Aorta (tissue), 5 donors: ENCODE data around the gene EPB41L1. TPM values are rescaled to one million over a fixed set of nuclear protein-coding genes. Genes with fewer than 3 reads are reported as not detected.

ENCODE experiments used
- ATAC-seq: fragments of 200-7000 bp; cut with Tn5 transposase; one replicate; pipeline ENCODE4 v1.9.1; 2022; ENCODE audit warnings: moderate library complexity; ENCODE audit not compliant: low FRiP score
- DNase-seq, 2 donors: peaks; one replicate each; pipeline ENCODE4 v3.0.0-alpha.2; 2020
- H3K27ac ChIP-seq, 2 donors: one replicate each; pipeline ENCODE4 v1.5.1; 2013; ENCODE audit warnings: low read length in 2 of 2, mild to moderate bottlenecking in 2 of 2, moderate library complexity in 2 of 2, control low read depth in 1 of 2, inconsistent platforms in 1 of 2, low read depth in 1 of 2
- H3K27me3 ChIP-seq, 2 donors: one replicate each; pipeline ENCODE4 v1.6.1; 2013; ENCODE audit warnings: control low read depth in 1 of 2, low read length in 1 of 2, mild to moderate bottlenecking in 1 of 2, moderate library complexity in 1 of 2; ENCODE audit not compliant: insufficient read depth in 2 of 2, control insufficient read depth in 1 of 2
- H3K36me3 ChIP-seq, 2 donors: one replicate each; pipeline ENCODE4 v1.6.1; 2013; ENCODE audit warnings: control low read depth in 1 of 2, low read length in 1 of 2, mild to moderate bottlenecking in 1 of 2; ENCODE audit not compliant: insufficient read depth in 2 of 2, control insufficient read depth in 1 of 2
- H3K4me1 ChIP-seq, 2 donors: one replicate each; pipeline ENCODE4 v1.6.1; 2013; ENCODE audit warnings: low read length in 2 of 2, control low read depth in 1 of 2, mild to moderate bottlenecking in 1 of 2, moderate library complexity in 1 of 2; ENCODE audit not compliant: insufficient read depth in 2 of 2, control insufficient read depth in 1 of 2
- H3K4me3 ChIP-seq, 2 donors: one replicate each; pipeline ENCODE4 v1.5.1; 2013; ENCODE audit warnings: low read length in 2 of 2, control low read depth in 1 of 2, mild to moderate bottlenecking in 1 of 2
- H3K9me3 ChIP-seq: one replicate; pipeline ENCODE4 v1.6.1; 2013; ENCODE audit warnings: mild to moderate bottlenecking, low read length; ENCODE audit not compliant: control insufficient read depth
- WGBS, 2 donors: extraction: QIAGEN DNeasy Blood & Tissue Kit; methylation state at CpG; one replicate each; pipeline ENCODE4 v1.1.7; 2013; 5-methylcytosine and 5-hydroxymethylcytosine counted together
- intact Hi-C, 2 donors: fragments of 100-400 bp; cut with DNase I; formaldehyde crosslinking; loops; one replicate each; pipeline versions ENCODE4 v1.14.2 to v1.15.0; 2022
- polyA plus RNA-seq, 2 donors: library from polyadenylated mRNA; stranded (reverse); fragments of 200-250 nt; gene quantifications; one replicate each; pipeline ENCODE4 v1.2.3, GENCODE V29; 2013
- total RNA-seq, 2 donors: library from RNA; stranded (reverse); fragmentation: NEBNext Ultra II Directional; extraction: Animal tissue kit (Norgen Biotek cat#: 25700); gene quantifications; one replicate each; pipeline ENCODE4 v1.2.1, GENCODE V29; 2021
- donor health status: healthy with polysubstance abuse.
- donor health status: Bipolar disorder and iron deficiency.
- donor health status: DM: no; HTN: no; CAD: no.
- donor health status: DM: no; HTN: no; CAD: no.
- donor health status: DM: yes; HTN: yes; CAD: no.

The EPB41L1 gene
- total and polyA plus RNA-seq, 4 donors, result 18.0 to 47.1 (median 32.7) TPM

DNA sequence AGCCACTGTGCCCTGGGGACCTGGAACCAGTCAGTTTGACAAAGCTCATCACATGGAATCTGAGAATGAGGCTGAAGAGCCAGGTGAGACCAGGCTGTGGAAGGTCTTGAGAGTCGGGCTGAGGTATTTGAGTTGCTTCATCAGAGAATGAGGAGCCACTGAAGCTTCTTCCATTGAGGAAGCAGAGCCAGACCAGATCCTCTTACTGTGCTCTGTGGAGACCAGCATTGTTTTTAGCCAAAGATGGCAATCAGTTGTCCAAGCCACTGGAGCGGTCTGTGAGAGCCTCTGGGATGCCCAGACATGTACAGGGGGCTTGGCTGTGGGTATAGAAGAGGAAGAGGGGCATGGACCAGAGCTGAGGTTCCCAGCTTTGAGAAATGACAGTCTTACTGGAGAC lies 6.1 kb upstream of the EPB41L1 start:
- peaks cover 0 to 3% of the 10 kb centered on the region in 2 donors for H3K4me1 ChIP-seq
- ATAC-seq (no peak), DNase-seq (peak in 1 of 2 donors; percentile 6)
- no peak overlapping the region for H3K27ac ChIP-seq
- no peaks in the 10 kb centered on the region for H3K27me3 ChIP-seq
- H3K36me3 ChIP-seq, result no peaks in the 10 kb centered on the region
- intact Hi-C loops, result no loop called here
- 89 to 94% methylated on average over 2 of the region's 2 CpGs for WGBS, 2 donors
- no peaks in the 10 kb centered on the region for H3K9me3 ChIP-seq
- no peak overlapping the region for H3K4me3 ChIP-seq

DNA sequence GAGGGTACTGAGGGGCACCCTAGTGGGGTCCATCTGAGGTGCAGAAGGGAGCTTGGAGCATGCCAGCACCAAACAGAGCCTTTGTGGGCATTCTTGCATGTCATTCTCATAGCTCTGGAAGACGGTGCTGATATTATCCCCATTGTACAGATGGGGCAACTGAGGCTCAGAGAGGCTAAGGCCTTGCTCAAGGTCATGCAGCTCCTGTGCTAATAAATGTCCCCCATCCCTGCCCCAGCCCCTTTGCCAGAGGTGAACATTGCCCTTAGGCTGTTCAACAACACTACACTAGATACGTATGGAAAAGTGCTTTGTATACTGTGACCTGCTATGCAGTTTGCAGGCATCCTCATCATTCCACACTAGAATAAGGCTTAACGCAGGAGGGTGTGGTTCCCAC lies 5.5 kb upstream of the EPB41L1 start:
- no peak for ATAC-seq
- intact Hi-C loops, result no loop called here
- no peak for DNase-seq
- H3K4me3 ChIP-seq, result no peak overlapping the region
- no peaks in the 10 kb centered on the region for H3K36me3 ChIP-seq
- no peak overlapping the region for H3K27ac ChIP-seq
- 57 to 59% methylated on average over 3 of the region's 3 CpGs for WGBS, 2 donors
- H3K27me3 ChIP-seq, result no peaks in the 10 kb centered on the region
- H3K4me1 ChIP-seq, result peaks cover 0 to 3% of the 10 kb centered on the region in 2 donors
- H3K9me3 ChIP-seq, result no peaks in the 10 kb centered on the region

DNA sequence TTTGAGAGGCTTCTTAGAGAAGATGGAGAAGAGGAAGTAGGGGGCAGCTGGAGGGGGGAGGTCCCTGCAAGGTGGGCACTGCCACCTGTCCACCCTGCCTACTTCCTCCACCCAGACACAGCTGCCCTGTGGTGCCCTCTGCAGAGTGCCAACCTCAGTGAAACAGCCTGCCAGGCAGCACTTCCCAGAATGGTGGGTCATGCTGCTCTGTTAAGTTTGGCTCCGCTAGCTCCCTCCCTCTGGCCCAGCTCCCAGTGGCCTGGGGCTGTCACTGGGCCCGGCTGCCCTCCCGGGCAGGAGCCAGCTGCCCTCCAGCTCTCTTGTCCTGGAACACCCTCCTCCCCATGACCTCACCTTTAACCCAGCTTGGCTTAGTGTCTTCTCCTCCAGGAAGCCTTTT lies 5.1 kb upstream of the EPB41L1 start:
- peaks cover 0 to 3% of the 10 kb centered on the region in 2 donors for H3K4me1 ChIP-seq

GRCh38 chr20:36150489-36150846 lies 4.1 kb upstream of the EPB41L1 start:
- Histone ChIP-seq H3K9me3 (no peaks in the 10 kb centered on the region), H3K4me1 (peaks cover 0 to 3% of the 10 kb centered on the region in 2 donors), H3K4me3 (no peak overlapping the region), H3K27me3 (no peaks in the 10 kb centered on the region), H3K36me3 (no peaks in the 10 kb centered on the region), H3K27ac (no peak overlapping the region)
- intact Hi-C loops, result no loop called here
- no peak for DNase-seq
- 97 to 98% methylated on average over 3 of the region's 3 CpGs for WGBS, 2 donors
- no peak for ATAC-seq

More for the DNA sequence above, 5.1 kb upstream of the EPB41L1 start:
- DNase-seq (peak; percentile 80 to 88), ATAC-seq (no peak)
- no peaks in the 10 kb centered on the region for H3K9me3 ChIP-seq
- no peaks in the 10 kb centered on the region for H3K27me3 ChIP-seq
- no peak overlapping the region for H3K4me3 ChIP-seq
- intact Hi-C loops, result no loop called here
- H3K36me3 ChIP-seq, result no peaks in the 10 kb centered on the region
- 0 to 8% methylated on average over 3 of the region's 3 CpGs for WGBS, 2 donors
- peak overlapping the region in 1 of 2 donors; percentile 18 for H3K27ac ChIP-seq

DNA sequence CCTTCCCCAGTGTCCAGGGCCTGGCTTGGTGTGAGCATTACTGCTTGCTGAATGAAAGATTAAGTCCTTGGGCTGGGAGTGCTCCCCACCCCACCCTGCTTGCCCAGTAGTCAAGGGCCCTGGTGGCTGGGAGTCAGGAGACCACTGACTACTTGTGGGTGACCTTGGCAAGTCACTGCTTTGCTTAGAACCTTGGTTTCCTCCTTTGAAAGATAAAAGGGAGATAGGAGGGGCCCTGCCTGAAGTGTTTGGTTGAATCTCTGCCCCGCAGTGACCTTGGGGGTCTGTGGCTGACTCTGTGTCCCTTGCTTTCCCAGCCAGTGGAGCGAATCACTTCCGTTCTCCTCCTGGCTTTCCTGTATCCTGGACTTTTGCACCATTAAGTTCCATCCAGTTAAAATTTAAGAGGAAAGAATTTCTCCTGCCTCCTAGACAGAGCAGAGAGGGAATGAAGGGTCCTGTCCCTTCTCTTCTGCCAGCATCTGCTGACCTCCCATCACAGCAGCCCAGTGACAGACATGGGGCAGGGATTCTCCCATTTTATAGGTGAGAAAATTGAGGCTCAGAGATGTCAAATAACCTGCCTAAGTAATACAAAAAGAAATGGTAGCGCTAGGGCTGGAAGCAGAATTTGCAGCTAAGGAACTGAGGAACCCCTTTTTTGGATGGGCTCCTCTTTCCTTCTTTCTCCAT lies 3.5 kb upstream of the EPB41L1 start:
- no peak for DNase-seq
- H3K27ac ChIP-seq, result no peak overlapping the region
- intact Hi-C loops, result no loop called here
- 86 to 90% methylated on average over 4 of the region's 4 CpGs for WGBS, 2 donors
- no peaks in the 10 kb centered on the region for H3K36me3 ChIP-seq
- no peaks in the 10 kb centered on the region for H3K27me3 ChIP-seq
- H3K4me1 ChIP-seq, result peaks cover 0 to 3% of the 10 kb centered on the region in 2 donors
- no peaks in the 10 kb centered on the region for H3K9me3 ChIP-seq
- ATAC-seq, result no peak
- H3K4me3 ChIP-seq, result no peak overlapping the region

- DNase-seq (no peak), ATAC-seq (no peak)
- no peaks in the 10 kb centered on the region for H3K9me3 ChIP-seq
- H3K36me3 ChIP-seq, result no peaks in the 10 kb centered on the region
- H3K4me3 ChIP-seq, result no peak overlapping the region
- no peaks in the 10 kb centered on the region for H3K27me3 ChIP-seq
- WGBS, 2 donors, result 13 to 17% methylated on average over 4 of the region's 4 CpGs
- no peak overlapping the region for H3K27ac ChIP-seq
- intact Hi-C loops, result no loop called here
- H3K4me1 ChIP-seq, result peaks cover 0 to 3% of the 10 kb centered on the region in 2 donors
These were observed 2.3 kb upstream of the EPB41L1 start for GRCh38 chr20:36152261-36152660.

GRCh38 chr20:36153204-36153603 lies 1.3 kb upstream of the EPB41L1 start:
- H3K27ac ChIP-seq, result no peak overlapping the region
- no peaks in the 10 kb centered on the region for H3K9me3 ChIP-seq
- no peaks in the 10 kb centered on the region for H3K36me3 ChIP-seq
- WGBS, 2 donors, result 90 to 95% methylated on average over 4 of the region's 4 CpGs
- H3K4me3 ChIP-seq, result no peak overlapping the region
- no peak for ATAC-seq
- H3K27me3 ChIP-seq, result no peaks in the 10 kb centered on the region
- intact Hi-C loops, result no loop called here
- H3K4me1 ChIP-seq, result peaks cover 0 to 3% of the 10 kb centered on the region in 2 donors
- no peak for DNase-seq

- intact Hi-C loops, result no loop called here
- ATAC-seq (peak; percentile 87), DNase-seq (peak; percentile 92 to 96)
- Histone ChIP-seq H3K4me3 (peak overlapping the region; percentile 53 to 54), H3K4me1 (peaks cover 0 to 3% of the 10 kb centered on the region in 2 donors), H3K36me3 (no peaks in the 10 kb centered on the region), H3K27ac (peak overlapping the region in 1 of 2 donors; percentile 32), H3K9me3 (no peaks in the 10 kb centered on the region), H3K27me3 (no peaks in the 10 kb centered on the region)
- WGBS, 2 donors, result 7 to 17% methylated on average over 21 to 43 of the region's 43 CpGs
These were observed 522 bp upstream of the EPB41L1 start for GRCh38 chr20:36153736-36154699.
